ENCODE results near the gene PCYT2. TPM values are rescaled to one million over a fixed set of nuclear protein-coding genes. Genes with fewer than 3 reads are reported as not detected.

PCYT2 gene
- total and polyA plus RNA-seq, 10 of the 15 experiments (the other 5 are each of a cell fraction or from before 2014, with no cell fraction given): 0.63 to 72.0 (median 45.0) TPM

- TF ChIP-seq DPF2 (IDR thresholded peaks at IDR 0.05) (no peak), SRF (IDR thresholded peaks at IDR 0.05; ENCODE audit: low read depth in 2 of 2, low read length in 2 of 2) (no peak), IRF4 (IDR thresholded peaks at IDR 0.05; ENCODE audit: low read depth, low read length) (no peak), PAX8 (IDR thresholded peaks at IDR 0.05) (no peak), CUX1 (IDR thresholded peaks at IDR 0.05; ENCODE audit: insufficient replicate concordance, low read depth, low read length) (no peak), NFXL1 (IDR thresholded peaks at IDR 0.05; ENCODE audit: borderline replicate concordance) (no peak), FOS (IDR thresholded peaks at IDR 0.05; ENCODE audit: borderline replicate concordance, extremely low read depth, insufficient read length) (no peak), HSF1 (IDR thresholded peaks at IDR 0.05; ENCODE audit: low read depth, low read length) (no peak), SIN3A (IDR thresholded peaks at IDR 0.05; ENCODE audit: low read depth, low read length) (no peak), CEBPB (IDR thresholded peaks at IDR 0.05; ENCODE audit: borderline replicate concordance in 1 of 2, low read depth in 2 of 2, low read length in 2 of 2) (no peak), CTCF (IDR thresholded peaks at IDR 0.05 in 2 of 3, conservative IDR thresholded peaks at IDR 0.05 in 1 of 3; ENCODE audit: control insufficient read depth in 2 of 3, extremely low read depth in 1 of 3, insufficient read depth in 1 of 3, low read depth in 3 of 3, low read length in 3 of 3) (no peak), MTA2 (IDR thresholded peaks at IDR 0.05; ENCODE audit: low read depth) (no peak), ZBED1 (IDR thresholded peaks at IDR 0.05; ENCODE audit: borderline replicate concordance) (no peak), ZNF384 (IDR thresholded peaks at IDR 0.05; ENCODE audit: borderline replicate concordance, low read depth, low read length) (no peak), REST (IDR thresholded peaks at IDR 0.05; ENCODE audit: low read depth, low read length) (no peak), POU2F2 (IDR thresholded peaks at IDR 0.05; ENCODE audit: borderline replicate concordance, low read depth, low read length) (no peak), CHD4 (IDR thresholded peaks at IDR 0.05) (no peak), BHLHE40 (IDR thresholded peaks at IDR 0.05; ENCODE audit: borderline replicate concordance in 1 of 2, low read depth in 2 of 2, low read length in 1 of 2) (peak; percentile 45 to 88; a peak in 2 of 4 replicates)
These were observed at the start of gene PCYT2 (continued) for GRCh38 chr17:81911277-81911961.

All from GM12878 (cell line).